RWPE2 (cell line): ENCODE results near the gene AFG1L.

ENCODE experiments used
- ATAC-seq: fragments of 200-7000 bp; cut with Tn5 transposase; 3 replicates; pipeline ENCODE4 v1.9.1; 2021; ENCODE audit warnings: low read depth
- DNase-seq: peaks from one replicate; pipeline ENCODE4 v3.0.0-alpha.2; 2020; ENCODE audit warnings: low spot score
- H3K27ac ChIP-seq: fragments of 450-650 bp; 2 replicates; pipeline ENCODE4 v1.5.1; 2017; ENCODE audit warnings: mild to moderate bottlenecking; ENCODE audit not compliant: poor library complexity, severe bottlenecking
- H3K27me3 ChIP-seq: fragments of 250-450 bp; sonication (Bioruptor Pico); 2 replicates; pipeline ENCODE4 v1.5.1; 2021; ENCODE audit warnings: mild to moderate bottlenecking, moderate library complexity; ENCODE audit not compliant: insufficient read depth, poor library complexity, severe bottlenecking
- H3K36me3 ChIP-seq: fragments of 250-450 bp; sonication (Bioruptor Pico); 2 replicates; pipeline ENCODE4 v1.5.1; 2020; ENCODE audit warnings: low read depth, mild to moderate bottlenecking, moderate library complexity
- H3K4me1 ChIP-seq: fragments of 250-450 bp; sonication (Bioruptor Pico); 2 replicates; pipeline ENCODE4 v1.5.1; 2021; ENCODE audit warnings: mild to moderate bottlenecking, moderate library complexity; ENCODE audit not compliant: insufficient read depth, poor library complexity, severe bottlenecking
- H3K4me3 ChIP-seq: fragments of 250-450 bp; sonication (Bioruptor Pico); 2 replicates; pipeline ENCODE4 v1.5.1; 2021; ENCODE audit warnings: mild to moderate bottlenecking, moderate library complexity; ENCODE audit not compliant: severe bottlenecking
- H3K9me3 ChIP-seq: fragments of 250-450 bp; sonication (Bioruptor Pico); 2 replicates; pipeline ENCODE4 v1.5.1; 2021; ENCODE audit warnings: mild to moderate bottlenecking, moderate library complexity; ENCODE audit not compliant: severe bottlenecking
- CTCF ChIP-seq: fragments of 450-650 bp; IDR thresholded peaks from one replicate; pipeline ENCODE4 v1.5.1; 2017; ENCODE audit warnings: mild to moderate bottlenecking, moderate library complexity; ENCODE audit not compliant: poor library complexity, severe bottlenecking

AFG1L gene

GRCh38 chr6:108417027-108417426 lies 122.2 kb downstream of the AFG1L start:
- no peaks in the 10 kb centered on the region for H3K4me1 ChIP-seq
- H3K27ac ChIP-seq: no peak overlapping the region
- TF ChIP-seq CTCF: no peak
- no peak for DNase-seq
- H3K4me3 ChIP-seq: no peak overlapping the region
- H3K36me3 ChIP-seq: no peaks in the 10 kb centered on the region
- no peak for ATAC-seq
- H3K9me3 ChIP-seq: no peaks in the 10 kb centered on the region
- no peaks in the 10 kb centered on the region for H3K27me3 ChIP-seq

GRCh38 chr6:108419474-108419873 lies 124.6 kb downstream of the AFG1L start:
- Histone ChIP-seq H3K27me3 (no peaks in the 10 kb centered on the region), H3K4me3 (no peak overlapping the region), H3K36me3 (no peaks in the 10 kb centered on the region), H3K27ac (no peak overlapping the region), H3K4me1 (no peaks in the 10 kb centered on the region), H3K9me3 (no peaks in the 10 kb centered on the region)
- no peak for ATAC-seq
- TF ChIP-seq CTCF: no peak
- no peak for DNase-seq

- Histone ChIP-seq H3K4me1 (no peaks in the 10 kb centered on the region), H3K27me3 (no peaks in the 10 kb centered on the region)
Measured at GRCh38 chr6:108419934-108420609, 125.2 kb downstream of the AFG1L start.

GRCh38 chr6:108421366-108421765 lies 126.5 kb downstream of the AFG1L start:
- no peak for TF ChIP-seq CTCF

More at GRCh38 chr6:108419934-108420609, 125.2 kb downstream of the AFG1L start:
- no peak for TF ChIP-seq CTCF
- H3K36me3 ChIP-seq: no peaks in the 10 kb centered on the region
- H3K9me3 ChIP-seq: no peaks in the 10 kb centered on the region
- no peak overlapping the region for H3K27ac ChIP-seq
- H3K4me3 ChIP-seq: no peak overlapping the region
- DNase-seq (no peak), ATAC-seq (no peak)

GRCh38 chr6:108423982-108424705 lies 129.3 kb downstream of the AFG1L start:
- DNase-seq: no peak
- ATAC-seq: no peak
- Histone ChIP-seq H3K4me1 (no peaks in the 10 kb centered on the region), H3K36me3 (no peaks in the 10 kb centered on the region), H3K9me3 (no peaks in the 10 kb centered on the region), H3K27ac (no peak overlapping the region), H3K4me3 (no peak overlapping the region), H3K27me3 (no peaks in the 10 kb centered on the region)
- no peak for TF ChIP-seq CTCF

More at GRCh38 chr6:108421366-108421765, 126.5 kb downstream of the AFG1L start:
- Histone ChIP-seq H3K9me3 (no peaks in the 10 kb centered on the region), H3K4me1 (no peaks in the 10 kb centered on the region), H3K27ac (no peak overlapping the region), H3K4me3 (no peak overlapping the region), H3K27me3 (no peaks in the 10 kb centered on the region), H3K36me3 (no peaks in the 10 kb centered on the region)
- ATAC-seq (no peak), DNase-seq (no peak)
